H1 (cell line): Measurements from ENCODE around the gene CTSA. TPM values are rescaled to one million over a fixed set of nuclear protein-coding genes. Genes with fewer than 3 reads are reported as not detected.

ENCODE experiments used
- CTCF ChIA-PET: fragments of 300-600 bp; sonication (Branson Sonifier 250); formaldehyde crosslinking; loops from one replicate; lab custom pipeline; 2021; ENCODE audit not compliant: partially characterized antibody; lab: Charles Lee
- POLR2A ChIA-PET: fragments of 300-600 bp; sonication (Branson Sonifier 250); formaldehyde crosslinking; loops from one replicate; lab custom pipeline; 2021; ENCODE audit warnings: inconsistent platforms; ENCODE audit not compliant: partially characterized antibody; lab: Charles Lee
- DNase-seq, 2 experiments: peaks; one replicate each; pipeline versions ENCODE4 v3.0.0 to v3.0.0-alpha.2; 2010 to 2022; ENCODE audit warnings: low spot score in 2 of 2, low read depth in 1 of 2, mixed read lengths in 1 of 2
- FAIRE-seq: peaks from 2 replicates; lab custom pipeline; 2011; peaks lifted over from hg19 to GRCh38; lab: Jason Lieb, UNC
- H2AFZ ChIP-seq: 2 replicates; pipeline ENCODE4 v1.8.1; 2012; ENCODE audit warnings: low read length, inconsistent platforms
- H2AK5ac ChIP-seq: 2 replicates; pipeline ENCODE4 v1.6.1; 2013; ENCODE audit warnings: low read depth, low read length
- H2BK120ac ChIP-seq: replicated peaks from 2 replicates; pipeline ENCODE3; 2013; ENCODE audit warnings: low read depth, low read length, inconsistent platforms
- H2BK12ac ChIP-seq: 2 replicates; pipeline ENCODE4 v1.6.1; 2013; ENCODE audit warnings: low read depth, low read length
- H2BK15ac ChIP-seq: 2 replicates; pipeline ENCODE4 v1.6.1; 2013; ENCODE audit warnings: low read length
- H2BK20ac ChIP-seq: 2 replicates; pipeline ENCODE4 v1.6.1; 2013; ENCODE audit warnings: low read length
- H2BK5ac ChIP-seq: 2 replicates; pipeline ENCODE4 v1.6.1; 2013; ENCODE audit warnings: low read depth, low read length
- H3K14ac ChIP-seq: 2 replicates; pipeline ENCODE4 v1.6.1; 2013; ENCODE audit warnings: inconsistent platforms; ENCODE audit not compliant: insufficient read length
- H3K18ac ChIP-seq: 2 replicates; pipeline ENCODE4 v1.6.1; 2013; ENCODE audit warnings: low read length; ENCODE audit errors: extremely low read depth
- H3K23ac ChIP-seq: 2 replicates; pipeline ENCODE4 v1.6.1; 2013; ENCODE audit warnings: inconsistent platforms; ENCODE audit not compliant: insufficient read length
- H3K23me2 ChIP-seq: 2 replicates; pipeline ENCODE4 v1.6.1; 2013; ENCODE audit warnings: low read depth, low read length
- H3K27ac ChIP-seq: 2 replicates; pipeline ENCODE4 v1.6.1; 2011; ENCODE audit warnings: low read depth, low read length, inconsistent platforms
- H3K27me3 ChIP-seq, 4 experiments: replicated peaks in 1 of 4; 1 replicate in 1 of 4; 2 replicates in 3 of 4; pipeline versions ENCODE4 v1.6.1 to v1.8.1; 2011 to 2013; ENCODE audit warnings: low read length in 3 of 4, mild to moderate bottlenecking in 3 of 4, inconsistent platforms in 2 of 4, mixed read lengths in 2 of 4, moderate library complexity in 1 of 4; ENCODE audit not compliant: control insufficient read depth in 3 of 4, insufficient read depth in 3 of 4; ENCODE audit errors: extremely low read depth in 1 of 4
- H3K36me3 ChIP-seq, 4 experiments: 2 replicates each; pipeline versions ENCODE4 v1.6.1 to v1.8.1; 2011 to 2013; ENCODE audit warnings: mild to moderate bottlenecking in 4 of 4, low read length in 3 of 4, moderate library complexity in 2 of 4, control low read depth in 1 of 4, inconsistent platforms in 1 of 4; ENCODE audit not compliant: insufficient read depth in 4 of 4, control insufficient read depth in 2 of 4
- H3K4ac ChIP-seq: replicated peaks from 2 replicates; pipeline ENCODE3; 2013; ENCODE audit warnings: low read length, low read depth, mixed read lengths, inconsistent platforms; ENCODE audit not compliant: insufficient read length
- H3K4me1 ChIP-seq, 4 experiments: replicated peaks in 1 of 4; 1 replicate in 1 of 4; 2 replicates in 3 of 4; pipeline versions ENCODE4 v1.6.1 to v1.8.1; 2011 to 2013; ENCODE audit warnings: low read length in 3 of 4, inconsistent platforms in 2 of 4, mixed read lengths in 1 of 4; ENCODE audit not compliant: insufficient read depth in 4 of 4, control insufficient read depth in 3 of 4
- H3K4me2 ChIP-seq, 2 experiments: 2 replicates each; pipeline versions ENCODE4 v1.6.1 to v1.8.1; 2011 to 2013; ENCODE audit warnings: low read depth in 2 of 2, low read length in 2 of 2, control low read depth in 1 of 2, inconsistent platforms in 1 of 2, mild to moderate bottlenecking in 1 of 2; ENCODE audit not compliant: insufficient read depth in 1 of 2
- H3K4me3 ChIP-seq, 4 experiments: fragments of 200-600, 300-600 bp in 1 of 4; sonication (generic), shearing (Covaris generic), sonication (Bioruptor Twin) in 1 of 4; 2 replicates each; pipeline versions ENCODE4 v1.5.1 to v1.8.1; 2011 to 2016; ENCODE audit warnings: low read length in 4 of 4, low read depth in 3 of 4, control low read depth in 2 of 4, inconsistent platforms in 2 of 4, mild to moderate bottlenecking in 2 of 4, mixed read lengths in 1 of 4, moderate library complexity in 1 of 4; ENCODE audit not compliant: insufficient read depth in 2 of 4; ENCODE audit errors: extremely low read depth in 1 of 4
- H3K56ac ChIP-seq: replicated peaks from 2 replicates; pipeline ENCODE3; 2013; ENCODE audit warnings: low read depth, mild to moderate bottlenecking, mixed read lengths, low read length, inconsistent platforms; ENCODE audit not compliant: insufficient read length
- H3K79me1 ChIP-seq: 2 replicates; pipeline ENCODE4 v1.6.1; 2013; ENCODE audit warnings: low read depth, low read length, control low read depth
- H3K79me2 ChIP-seq, 2 experiments: 2 replicates each; pipeline versions ENCODE4 v1.6.1 to v1.8.1; 2012 to 2013; ENCODE audit warnings: low read length in 2 of 2, mild to moderate bottlenecking in 2 of 2, inconsistent platforms in 1 of 2; ENCODE audit not compliant: insufficient read depth in 2 of 2, control insufficient read depth in 1 of 2
- H3K9ac ChIP-seq, 4 experiments: replicated peaks in 1 of 4; 1 replicate in 1 of 4; 2 replicates in 3 of 4; pipeline versions ENCODE4 v1.6.1 to v1.8.1; 2011 to 2013; ENCODE audit warnings: low read depth in 3 of 4, low read length in 3 of 4, control low read depth in 2 of 4, mild to moderate bottlenecking in 2 of 4, moderate library complexity in 2 of 4, inconsistent platforms in 1 of 4; ENCODE audit errors: extremely low read depth in 1 of 4
- H3K9me3 ChIP-seq, 2 experiments: 2 replicates each; pipeline versions ENCODE4 v1.6.1 to v1.8.1; 2012 to 2013; ENCODE audit warnings: mild to moderate bottlenecking in 2 of 2, moderate library complexity in 2 of 2, control low read depth in 1 of 2, inconsistent platforms in 1 of 2, low read depth in 1 of 2, low read length in 1 of 2, mixed read lengths in 1 of 2; ENCODE audit not compliant: insufficient read depth in 2 of 2
- H4K20me1 ChIP-seq, 2 experiments: replicated peaks in 1 of 2; 2 replicates each; pipeline versions ENCODE3 to v1.8.1; 2011 to 2013; ENCODE audit warnings: inconsistent platforms in 2 of 2, low read length in 2 of 2, mild to moderate bottlenecking in 1 of 2; ENCODE audit not compliant: insufficient read depth in 2 of 2, control insufficient read depth in 1 of 2
- H4K5ac ChIP-seq: 2 replicates; pipeline ENCODE4 v1.6.1; 2013; ENCODE audit warnings: low read length, low read depth, mixed read lengths, inconsistent platforms; ENCODE audit not compliant: insufficient read length
- H4K8ac ChIP-seq: 2 replicates; pipeline ENCODE4 v1.8.0; 2013; ENCODE audit warnings: mild to moderate bottlenecking, moderate library complexity, low read length, inconsistent platforms; ENCODE audit not compliant: insufficient read depth; ENCODE audit errors: extremely low read depth
- H4K91ac ChIP-seq: replicated peaks from 2 replicates; pipeline ENCODE3; 2013; ENCODE audit warnings: low read length, mixed read lengths, inconsistent platforms; ENCODE audit not compliant: insufficient read length
- BRCA1 ChIP-seq: IDR thresholded peaks from 2 replicates; pipeline ENCODE4 v1.6.1; 2012; ENCODE audit warnings: low read depth, low read length, improper control_type of control experiment
- CBX8 ChIP-seq: fragments of 300-800, 300-1000 bp; sonication (generic); IDR thresholded peaks from 2 replicates; pipeline ENCODE4 v1.7.1; 2016; ENCODE audit warnings: low read depth, low read length, borderline replicate concordance
- CTBP2 ChIP-seq: IDR thresholded peaks from 2 replicates; pipeline ENCODE4 v1.7.0; 2011; ENCODE audit warnings: borderline replicate concordance, mild to moderate bottlenecking, moderate library complexity, mixed read lengths, low read length; ENCODE audit not compliant: insufficient read depth, insufficient read length
- FOSL1 ChIP-seq: IDR thresholded peaks from 2 replicates; pipeline ENCODE4 v1.6.1; 2011; ENCODE audit warnings: mild to moderate bottlenecking, low read depth, low read length, moderate library complexity; ENCODE audit not compliant: insufficient read depth
- HDAC2 ChIP-seq, 2 experiments: fragments of 300-600 bp in 1 of 2; sonication (generic) in 1 of 2; IDR thresholded peaks; 2 replicates each; pipeline ENCODE4 v1.6.1; 2011 to 2012; ENCODE audit warnings: low read depth in 2 of 2, low read length in 2 of 2, mild to moderate bottlenecking in 2 of 2, moderate library complexity in 2 of 2, borderline replicate concordance in 1 of 2, inconsistent platforms in 1 of 2
- KDM5A ChIP-seq: fragments of 200-600 bp; IDR thresholded peaks from 2 replicates; pipeline ENCODE4 v1.7.1; 2012; ENCODE audit warnings: mild to moderate bottlenecking, low read length, inconsistent platforms, mixed read lengths
- POLR2A ChIP-seq, 2 experiments: IDR thresholded peaks; 1 replicate in 1 of 2; 2 replicates in 1 of 2; pipeline ENCODE4 v1.6.1; 2011; ENCODE audit warnings: low read depth in 2 of 2, low read length in 2 of 2, mild to moderate bottlenecking in 2 of 2; ENCODE audit errors: control extremely low read depth in 1 of 2
- SAP30 ChIP-seq: fragments of 300-600 bp; sonication (generic); IDR thresholded peaks from 2 replicates; pipeline ENCODE4 v1.7.1; 2012; ENCODE audit warnings: low read length, moderate library complexity, mild to moderate bottlenecking, inconsistent platforms; ENCODE audit not compliant: insufficient read depth, insufficient replicate concordance
- TAF7 ChIP-seq: optimal IDR thresholded peaks from 2 replicates; pipeline ENCODE3; 2011; ENCODE audit warnings: low read depth, mild to moderate bottlenecking, inconsistent platforms, low read length, moderate library complexity, borderline replicate concordance
- YY1 ChIP-seq: IDR thresholded peaks from 2 replicates; pipeline ENCODE4 v1.6.1; 2011; ENCODE audit warnings: low read depth, mild to moderate bottlenecking, low read length
- WGBS, 2 experiments: shearing (Covaris generic) in 1 of 2; methylation state at CpG; one replicate each; pipeline versions ENCODE4 v1.1.6 to v1.1.7; 2013 to 2015; ENCODE audit warnings: low lambda C conversion rate in 2 of 2, mixed read lengths in 2 of 2, inconsistent platforms in 1 of 2, low coverage in 1 of 2, missing lambda C conversion rate in 1 of 2; ENCODE audit not compliant: insufficient replicate concordance in 2 of 2, insufficient coverage in 1 of 2, insufficient read length in 1 of 2; ENCODE audit errors: extremely low coverage in 1 of 2, missing lambda C conversion rate in 1 of 2; 5-methylcytosine and 5-hydroxymethylcytosine counted together
- polyA plus RNA-seq, 7 experiments: library from polyadenylated mRNA; depleted of rRNA in 3 of 7; stranded (reverse) in 5 of 7; unstranded in 2 of 7; fragments of >200 nt in 5 of 7; fragments of 200-250 nt in 2 of 7; gene quantifications; 1 replicate in 5 of 7; 2 replicates in 1 of 7; 4 replicates in 1 of 7; pipeline versions ENCODE4 v1.2.1 to v1.2.3, GENCODE V29; 2011 to 2013; ENCODE audit warnings: missing spikeins in 2 of 7, mixed read lengths in 2 of 7
- total RNA-seq: library from RNA; stranded (reverse); fragmentation: NEBNext Ultra II Directional; extraction: Animal tissue kit (Norgen Biotek cat#: 25700); gene quantifications from 2 replicates; pipeline ENCODE4 v1.2.1, GENCODE V29; 2021

The CTSA gene
- total and polyA plus RNA-seq, 2 of the 8 experiments (the other 6 are each of a cell fraction or from before 2014, with no cell fraction given), result 49.7 to 74.0 TPM

- WGBS, 2 experiments, result 21% methylated on average over 22 of the region's 22 CpGs; no CpG with 5 or more reads in 1 of the 2 experiments
- ChIA-PET POLR2A (interaction anchor here (0.6 to 18.4 kb wide), 28 partner anchors 11 to 640 kb away, joined by 3 to 283 read pairs (median 8); partner anchors contain the start of genes CTSA, NEURL2, PLTP and SDC4), CTCF (interaction anchor here (0.7 to 2.9 kb wide), 11 partner anchors 15 to 134 kb away, joined by 3 to 12 read pairs (median 4); partner anchors contain the start of gene UBE2C)
- peak overlapping the region; percentile 99 for H3K18ac ChIP-seq
- H3K23ac ChIP-seq, result no peak overlapping the region
- H3K79me1 ChIP-seq, result no peaks in the 10 kb centered on the region; the same call in 1 of the 2 replicates
- peak overlapping the region; percentile 25 for H2BK120ac ChIP-seq
- H3K14ac ChIP-seq, result no peak overlapping the region
- H3K23me2 ChIP-seq, result peaks cover 3% of the 10 kb centered on the region; the same call in 1 of the 2 replicates
- H2BK12ac ChIP-seq, result no peak overlapping the region; the same call in 1 of the 2 replicates
- H3K9ac ChIP-seq, result peak overlapping the region in 3 of 4 experiments; percentile 87 to 100 (median 100); a peak in 6 of 7 replicates
- H4K8ac ChIP-seq, result no peak overlapping the region; the same call in none of the 2 replicates
- peak overlapping the region; percentile 66 to 73 for H3K4me2 ChIP-seq
- peak; percentile 79 to 81 for DNase-seq
- no peaks in the 10 kb centered on the region for H3K27me3 ChIP-seq
- H3K4ac ChIP-seq, result peak overlapping the region; percentile 41
- H2AK5ac ChIP-seq, result no peak overlapping the region
- H3K9me3 ChIP-seq, result no peaks in the 10 kb centered on the region
- no peak overlapping the region; the same call in none of the 2 replicates for H2BK15ac ChIP-seq
- no peak overlapping the region for H2AFZ ChIP-seq
- peaks cover 4 to 26% (median 10%) of the 10 kb centered on the region in 4 experiments for H3K4me1 ChIP-seq
- no peak overlapping the region for H2BK20ac ChIP-seq
- H3K36me3 ChIP-seq, result peaks cover 0 to 8% (median 3%) of the 10 kb centered on the region in 4 experiments; a peak in 4 of 8 replicates
- peak overlapping the region; percentile 66 to 91 (median 79) for H3K4me3 ChIP-seq
- peaks cover 0 to 22% of the 10 kb centered on the region in 2 experiments; a peak in 2 of 4 replicates for H3K79me2 ChIP-seq
- peak overlapping the region; percentile 100 for H3K27ac ChIP-seq
- peak overlapping the region; percentile 99 for H4K91ac ChIP-seq
- H4K20me1 ChIP-seq, result no peaks in the 10 kb centered on the region
- peak overlapping the region; percentile 95 for H3K56ac ChIP-seq
- peak overlapping the region; percentile 96 for H4K5ac ChIP-seq
- H2BK5ac ChIP-seq, result peak overlapping the region; percentile 96
- FAIRE-seq, result no peak
- peak; percentile 27 for TF ChIP-seq TAF7
- TF ChIP-seq KDM5A, result no peak
- peak; percentile 29 to 83; a peak in 1 of 4 replicates for TF ChIP-seq HDAC2 (IDR thresholded peaks at IDR 0.05; ENCODE audit: borderline replicate concordance in 1 of 2, low read depth in 2 of 2, low read length in 2 of 2)
- peak; percentile 35; the same call in 1 of the 2 replicates for TF ChIP-seq YY1
- no peak for TF ChIP-seq SAP30
- peak; percentile 35 to 52 for TF ChIP-seq POLR2A (IDR thresholded peaks at IDR 0.05; ENCODE audit: control extremely low read depth in 1 of 2, low read depth in 2 of 2, low read length in 2 of 2)
- TF ChIP-seq FOSL1, result no peak
- TF ChIP-seq CBX8, result no peak
- no peak for TF ChIP-seq CTBP2
- TF ChIP-seq BRCA1, result no peak
These were observed 42.3 kb downstream of the CTSA start for GRCh38 chr20:45933266-45934045.
